Caco-2 (cell line): ENCODE results near the gene XPO4. TPM values are rescaled to one million over a fixed set of nuclear protein-coding genes. Genes with fewer than 3 reads are reported as not detected.
"Not testable (repeated sequence)": the region's sequence is repeated elsewhere in the genome, so short reads cannot be mapped to it uniquely, and the experiment has no call there.

ENCODE experiments used
- BruUV-seq: library from RNA; stranded (reverse); fragments of 400-500 nt; replicated peaks from 2 replicates; lab custom pipeline; 2021; lab: Mats Ljungman, UMichigan
- CTCF ChIA-PET: fragments of 300-600 bp; sonication (Branson Sonifier 250); formaldehyde crosslinking; loops from one replicate; lab custom pipeline; 2022; ENCODE audit warnings: antibody characterized with exemption; lab: Charles Lee
- POLR2A ChIA-PET: fragments of 300-600 bp; sonication (Branson Sonifier 250); formaldehyde crosslinking; loops from one replicate; lab custom pipeline; 2022; ENCODE audit warnings: antibody characterized with exemption; lab: Charles Lee
- DNase-seq, 2 experiments: peaks; one replicate each; pipeline versions ENCODE4 v3.0.0 to v3.0.0-alpha.2; 2020 to 2022
- H3K27me3 ChIP-seq: replicated peaks from 2 replicates; pipeline ENCODE4 v1.6.0; 2011; ENCODE audit warnings: low read length; ENCODE audit not compliant: control insufficient read depth, insufficient read depth
- H3K36me3 ChIP-seq: 2 replicates; pipeline ENCODE4 v1.5.1; 2011; ENCODE audit warnings: low read length; ENCODE audit not compliant: control insufficient read depth, insufficient read depth
- H3K4me1 ChIP-seq: fragments of 250-450 bp; sonication (Bioruptor Pico); 2 replicates; pipeline ENCODE4 v1.5.1; 2020; ENCODE audit warnings: mild to moderate bottlenecking
- H3K4me3 ChIP-seq: 2 replicates; pipeline ENCODE4 v1.5.1; 2011; ENCODE audit warnings: low read depth, mild to moderate bottlenecking, control low read depth, low read length
- H3K9me3 ChIP-seq: fragments of 250-450 bp; sonication (Bioruptor Pico); 2 replicates; pipeline ENCODE4 v1.5.1; 2020; ENCODE audit warnings: mild to moderate bottlenecking, moderate library complexity
- H3K27ac Mint-ChIP-seq: one replicate; pipeline ENCODE4 v1.8.0; 2022; ENCODE audit warnings: mixed read lengths; ENCODE audit not compliant: unreplicated experiment
- H3K27me3 Mint-ChIP-seq: one replicate; pipeline ENCODE4 v1.8.0; 2022; ENCODE audit warnings: mixed read lengths; ENCODE audit not compliant: insufficient read depth, unreplicated experiment
- H3K36me3 Mint-ChIP-seq: one replicate; pipeline ENCODE4 v1.8.0; 2022; ENCODE audit warnings: mild to moderate bottlenecking, mixed read lengths; ENCODE audit not compliant: insufficient read depth, unreplicated experiment
- H3K4me1 Mint-ChIP-seq: one replicate; pipeline ENCODE4 v1.8.0; 2022; ENCODE audit warnings: low read depth, mixed read lengths; ENCODE audit not compliant: unreplicated experiment
- H3K4me3 Mint-ChIP-seq: one replicate; pipeline ENCODE4 v1.8.0; 2022; ENCODE audit warnings: mild to moderate bottlenecking, moderate library complexity, mixed read lengths; ENCODE audit not compliant: unreplicated experiment
- H3K9me3 Mint-ChIP-seq: one replicate; pipeline ENCODE4 v1.8.0; 2022; ENCODE audit warnings: mixed read lengths; ENCODE audit not compliant: unreplicated experiment
- intact Hi-C: fragments of 100-400 bp; cut with micrococcal nuclease; formaldehyde crosslinking; loops from one replicate; pipeline ENCODE4 v1.10.0; 2022; ENCODE audit not compliant: unreplicated experiment
- total RNA-seq: library from RNA; stranded (reverse); gene quantifications from 2 replicates; pipeline ENCODE4 v1.2.3, GENCODE V29; 2022
- TF ChIP-seq, protein P1 (sequence below), 2 experiments: fragments of 200-600 bp in 1 of 2; IDR thresholded peaks; 1 replicate in 1 of 2; 2 replicates in 1 of 2; pipeline versions ENCODE4 v1.5.1 to v1.8.0; 2011 to 2022; ENCODE audit warnings: antibody characterized with exemption in 1 of 2, control low read depth in 1 of 2, inconsistent platforms in 1 of 2, low read depth in 1 of 2, low read length in 1 of 2, mild to moderate bottlenecking in 1 of 2, moderate library complexity in 1 of 2; ENCODE audit not compliant: insufficient read depth in 1 of 2, severe bottlenecking in 1 of 2, unreplicated experiment in 1 of 2

XPO4 gene
- total RNA-seq, 1 experiment from 2014 or later: 33.3 TPM

- Mint-ChIP-seq H3K4me1 (no peaks in the 10 kb centered on the region), H3K27me3 (no peaks in the 10 kb centered on the region), H3K27ac (no peak overlapping the region), H3K4me3 (no peak overlapping the region), H3K36me3 (peaks cover 30% of the 10 kb centered on the region), H3K9me3 (no peaks in the 10 kb centered on the region)
- no peaks in the 10 kb centered on the region; the same call in 1 of the 2 replicates for H3K36me3 ChIP-seq
- no TSS peak for BruUV-seq
- DNase-seq: no peak
- no peaks in the 10 kb centered on the region for H3K27me3 ChIP-seq
- no peak overlapping the region for H3K4me3 ChIP-seq
- TF ChIP-seq, protein P1, sequence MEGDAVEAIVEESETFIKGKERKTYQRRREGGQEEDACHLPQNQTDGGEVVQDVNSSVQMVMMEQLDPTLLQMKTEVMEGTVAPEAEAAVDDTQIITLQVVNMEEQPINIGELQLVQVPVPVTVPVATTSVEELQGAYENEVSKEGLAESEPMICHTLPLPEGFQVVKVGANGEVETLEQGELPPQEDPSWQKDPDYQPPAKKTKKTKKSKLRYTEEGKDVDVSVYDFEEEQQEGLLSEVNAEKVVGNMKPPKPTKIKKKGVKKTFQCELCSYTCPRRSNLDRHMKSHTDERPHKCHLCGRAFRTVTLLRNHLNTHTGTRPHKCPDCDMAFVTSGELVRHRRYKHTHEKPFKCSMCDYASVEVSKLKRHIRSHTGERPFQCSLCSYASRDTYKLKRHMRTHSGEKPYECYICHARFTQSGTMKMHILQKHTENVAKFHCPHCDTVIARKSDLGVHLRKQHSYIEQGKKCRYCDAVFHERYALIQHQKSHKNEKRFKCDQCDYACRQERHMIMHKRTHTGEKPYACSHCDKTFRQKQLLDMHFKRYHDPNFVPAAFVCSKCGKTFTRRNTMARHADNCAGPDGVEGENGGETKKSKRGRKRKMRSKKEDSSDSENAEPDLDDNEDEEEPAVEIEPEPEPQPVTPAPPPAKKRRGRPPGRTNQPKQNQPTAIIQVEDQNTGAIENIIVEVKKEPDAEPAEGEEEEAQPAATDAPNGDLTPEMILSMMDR (IDR thresholded peaks at IDR 0.05; ENCODE audit: insufficient read depth in 1 of 2, low read depth in 1 of 2, low read length in 1 of 2, severe bottlenecking in 1 of 2, unreplicated experiment in 1 of 2): no peak
- H3K4me1 ChIP-seq: no peaks in the 10 kb centered on the region
- POLR2A ChIA-PET: no interaction called here
- intact Hi-C loops: no loop called here
- H3K9me3 ChIP-seq: no peaks in the 10 kb centered on the region
- CTCF ChIA-PET: no interaction called here
These were observed 10.8 kb downstream of the XPO4 start for GRCh38 chr13:20891768-20892167.

DNA sequence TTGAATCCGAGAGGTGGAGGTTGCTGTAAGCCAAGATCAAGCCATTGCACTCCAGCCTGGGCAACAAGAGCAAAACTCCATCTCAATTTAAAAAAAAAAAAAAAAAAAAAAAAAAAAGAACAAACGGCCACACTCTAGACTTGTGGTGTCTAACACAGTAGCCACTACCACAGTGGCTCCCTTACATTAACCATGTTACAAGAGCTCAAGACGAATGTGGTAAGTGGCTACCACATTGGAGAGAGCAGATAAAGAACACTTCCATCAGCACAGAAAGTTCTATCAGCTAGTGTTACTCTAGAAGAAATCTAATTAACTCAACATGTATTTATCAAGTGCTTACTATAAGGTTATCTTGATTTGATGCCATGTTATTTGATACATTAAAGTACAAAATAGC lies 11.5 kb downstream of the XPO4 start:
- Mint-ChIP-seq H3K36me3 (peaks cover 30% of the 10 kb centered on the region), H3K4me1 (no peaks in the 10 kb centered on the region), H3K4me3 (no peak overlapping the region), H3K9me3 (no peaks in the 10 kb centered on the region), H3K27ac (no peak overlapping the region), H3K27me3 (no peaks in the 10 kb centered on the region)
- POLR2A ChIA-PET: interaction anchor here (0.6 kb wide), 1 partner anchor 168 kb away, joined by 14 read pairs; no protein-coding TSS in a partner anchor
- no peak for DNase-seq
- Histone ChIP-seq H3K27me3 (no peaks in the 10 kb centered on the region), H3K4me1 (no peaks in the 10 kb centered on the region), H3K36me3 (no peaks in the 10 kb centered on the region; the same call in 1 of the 2 replicates), H3K9me3 (no peaks in the 10 kb centered on the region), H3K4me3 (no peak overlapping the region)
- BruUV-seq: no TSS peak
- TF ChIP-seq, protein P1 (IDR thresholded peaks at IDR 0.05; ENCODE audit: insufficient read depth in 1 of 2, low read depth in 1 of 2, low read length in 1 of 2, severe bottlenecking in 1 of 2, unreplicated experiment in 1 of 2): no peak
- intact Hi-C loops: no loop called here
- CTCF ChIA-PET: no interaction called here

DNA sequence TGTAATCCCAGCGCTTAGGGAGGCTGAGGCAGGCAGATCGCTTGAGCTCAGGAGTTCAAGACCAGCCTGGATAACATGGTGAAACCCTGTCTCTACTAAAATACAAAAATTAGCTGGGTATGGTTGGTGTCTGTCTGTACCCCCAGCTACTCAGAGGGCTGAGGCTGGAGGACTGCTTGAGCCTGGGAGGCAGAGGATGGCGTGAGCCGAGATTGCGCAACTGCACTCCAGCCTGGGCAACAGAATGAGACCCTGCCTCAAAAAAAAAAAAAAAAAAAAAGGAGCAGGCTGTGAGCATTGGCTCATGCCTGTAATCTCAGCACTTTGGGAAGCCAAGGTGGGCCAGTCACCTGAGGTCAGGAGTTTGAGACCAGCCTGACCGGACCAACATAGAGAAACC lies 12.0 kb downstream of the XPO4 start:
- DNase-seq: peak in 1 of 2 experiments; percentile 24
- H3K4me3 ChIP-seq, H3K4me1 ChIP-seq, H3K4me1 Mint-ChIP-seq, CTCF ChIA-PET, H3K27ac Mint-ChIP-seq, H3K36me3 ChIP-seq, intact Hi-C loops, H3K4me3 Mint-ChIP-seq, H3K27me3 Mint-ChIP-seq, H3K9me3 ChIP-seq, H3K9me3 Mint-ChIP-seq, H3K27me3 ChIP-seq, BruUV-seq: not testable (repeated sequence)
- H3K36me3 Mint-ChIP-seq: peaks cover 30% of the 10 kb centered on the region
- POLR2A ChIA-PET: interaction anchor here (0.6 kb wide), 1 partner anchor 167 kb away, joined by 14 read pairs; no protein-coding TSS in a partner anchor

DNA sequence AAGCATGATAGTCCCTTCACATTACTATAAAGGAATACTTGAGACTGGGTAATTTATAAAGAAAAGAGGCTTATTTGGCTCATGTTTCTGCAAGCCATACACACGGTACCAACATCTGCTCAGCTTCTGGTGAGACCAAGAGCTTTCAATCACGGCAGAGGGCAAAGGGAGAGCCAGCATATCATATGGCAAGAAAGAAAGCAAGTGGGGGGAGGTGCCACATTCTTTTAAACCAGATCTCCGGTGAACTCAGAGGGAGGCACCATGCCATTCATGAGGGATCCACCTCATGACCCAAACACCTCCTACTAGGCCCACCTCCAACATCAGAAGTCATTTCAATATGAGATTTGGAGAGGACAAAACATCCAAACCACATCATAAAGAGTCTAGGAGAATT lies 20.3 kb downstream of the XPO4 start:
- Histone ChIP-seq H3K9me3 (no peaks in the 10 kb centered on the region), H3K27me3 (no peaks in the 10 kb centered on the region), H3K4me3 (no peak overlapping the region), H3K36me3 (no peaks in the 10 kb centered on the region), H3K4me1 (no peaks in the 10 kb centered on the region)
- Mint-ChIP-seq H3K9me3 (peaks cover 4% of the 10 kb centered on the region), H3K27ac (no peak overlapping the region), H3K4me3 (no peak overlapping the region), H3K36me3 (peaks cover 17% of the 10 kb centered on the region), H3K4me1 (peaks cover 14% of the 10 kb centered on the region), H3K27me3 (no peaks in the 10 kb centered on the region)
- ChIA-PET CTCF (no interaction called here), POLR2A (no interaction called here)
- TF ChIP-seq, protein P1 (IDR thresholded peaks at IDR 0.05; ENCODE audit: insufficient read depth in 1 of 2, low read depth in 1 of 2, low read length in 1 of 2, severe bottlenecking in 1 of 2, unreplicated experiment in 1 of 2): no peak
- no peak for DNase-seq
- BruUV-seq: no TSS peak
- intact Hi-C loops: no loop called here
